Cardiac fibroblast (primary cell): ENCODE measurements around the gene POU2F1.
"Not testable (repeated sequence)": the region's sequence is repeated elsewhere in the genome, so short reads cannot be mapped to it uniquely, and the experiment has no call there.

Experiments
- DNase-seq, 2 donors: peaks; one replicate each; pipeline versions ENCODE4 v3.0.0 to v3.0.0-alpha.2; 2010; ENCODE audit warnings: low read depth in 2 of 2
- H3K4me3 ChIP-seq, 2 donors: replicated peaks in 1 of 2; 1 replicate in 1 of 2; 2 replicates in 1 of 2; pipeline ENCODE4 v1.5.1; 2011; ENCODE audit warnings: low read depth in 2 of 2, low read length in 2 of 2, mild to moderate bottlenecking in 2 of 2, moderate library complexity in 1 of 2
- CTCF ChIP-seq: IDR thresholded peaks from one replicate; pipeline ENCODE4 v1.5.1; 2011; ENCODE audit warnings: low read depth, mild to moderate bottlenecking, low read length, inconsistent platforms

The POU2F1 gene

GRCh38 chr1:167221738-167222610 lies 1.3 kb downstream of the POU2F1 start:
- no peak for TF ChIP-seq CTCF
- H3K4me3 ChIP-seq = peak overlapping the region; percentile 59 to 73
- DNase-seq = peak; percentile 74 to 81

GRCh38 chr1:167223144-167224103 lies 2.7 kb downstream of the POU2F1 start:
- H3K4me3 ChIP-seq = no peak overlapping the region
- no peak for DNase-seq
- no peak for TF ChIP-seq CTCF

GRCh38 chr1:167224734-167225235 lies 4.1 kb downstream of the POU2F1 start:
- not testable (repeated sequence) for H3K4me3 ChIP-seq, DNase-seq

- no peak for TF ChIP-seq CTCF
- DNase-seq = no peak
- no peak overlapping the region for H3K4me3 ChIP-seq
Observed at GRCh38 chr1:167225920-167226319, 5.2 kb downstream of the POU2F1 start.

- DNase-seq = peak in 1 of 2 donors; percentile 12
- no peak overlapping the region for H3K4me3 ChIP-seq
- TF ChIP-seq CTCF = no peak
Observed at GRCh38 chr1:167227934-167228378, 7.3 kb downstream of the POU2F1 start.

- no peak for TF ChIP-seq CTCF
- no peak overlapping the region for H3K4me3 ChIP-seq
- no peak for DNase-seq
Observed at GRCh38 chr1:167229719-167230385, 9.2 kb downstream of the POU2F1 start.
